ENCODE results near the gene ECE1.

The ECE1 gene

DNA sequence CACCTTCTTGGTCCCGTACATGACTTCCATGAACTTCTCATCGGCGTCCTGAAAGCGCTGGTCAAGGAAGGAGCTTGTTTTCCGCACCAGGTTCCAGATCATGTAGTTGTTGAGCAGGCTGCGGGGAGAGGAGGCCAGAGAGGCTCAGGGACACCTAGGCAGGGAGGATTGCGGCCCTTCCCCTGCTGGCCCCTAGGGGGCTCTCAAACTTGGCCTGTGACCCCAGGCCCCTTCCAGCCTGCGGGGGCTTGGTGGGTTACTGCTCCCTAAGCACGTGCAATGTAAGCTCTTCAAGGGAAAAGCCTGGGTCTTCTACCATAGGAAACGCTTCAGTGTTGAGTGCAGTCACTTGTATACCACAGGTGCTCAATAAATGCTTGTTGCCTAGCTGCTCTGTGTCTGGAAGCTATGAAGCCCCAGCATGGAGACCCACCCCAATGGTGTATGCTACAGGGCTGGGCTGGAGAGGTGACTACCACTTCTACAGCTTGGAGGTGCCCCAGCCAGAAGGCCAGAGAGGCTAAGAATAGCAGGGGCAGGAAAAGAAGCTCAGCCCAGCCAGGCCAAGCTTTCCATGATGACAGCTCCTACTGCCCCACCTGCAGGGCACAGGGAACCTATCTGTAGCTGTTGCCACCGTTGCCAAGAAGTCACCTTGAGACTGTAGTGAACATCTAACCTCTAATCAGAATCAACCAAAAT is 45.1 kb downstream of the ECE1 start:
- in situ Hi-C loops (cut with MboI; ENCODE audit: low pct_unique_long_range_greater_than_20kb, low sequenced_read_pairs, unreplicated experiment), result no loop called here
- DNase-seq (ENCODE audit: low spot score), result no peak
- TF ChIP-seq, protein P1, sequence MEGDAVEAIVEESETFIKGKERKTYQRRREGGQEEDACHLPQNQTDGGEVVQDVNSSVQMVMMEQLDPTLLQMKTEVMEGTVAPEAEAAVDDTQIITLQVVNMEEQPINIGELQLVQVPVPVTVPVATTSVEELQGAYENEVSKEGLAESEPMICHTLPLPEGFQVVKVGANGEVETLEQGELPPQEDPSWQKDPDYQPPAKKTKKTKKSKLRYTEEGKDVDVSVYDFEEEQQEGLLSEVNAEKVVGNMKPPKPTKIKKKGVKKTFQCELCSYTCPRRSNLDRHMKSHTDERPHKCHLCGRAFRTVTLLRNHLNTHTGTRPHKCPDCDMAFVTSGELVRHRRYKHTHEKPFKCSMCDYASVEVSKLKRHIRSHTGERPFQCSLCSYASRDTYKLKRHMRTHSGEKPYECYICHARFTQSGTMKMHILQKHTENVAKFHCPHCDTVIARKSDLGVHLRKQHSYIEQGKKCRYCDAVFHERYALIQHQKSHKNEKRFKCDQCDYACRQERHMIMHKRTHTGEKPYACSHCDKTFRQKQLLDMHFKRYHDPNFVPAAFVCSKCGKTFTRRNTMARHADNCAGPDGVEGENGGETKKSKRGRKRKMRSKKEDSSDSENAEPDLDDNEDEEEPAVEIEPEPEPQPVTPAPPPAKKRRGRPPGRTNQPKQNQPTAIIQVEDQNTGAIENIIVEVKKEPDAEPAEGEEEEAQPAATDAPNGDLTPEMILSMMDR (IDR thresholded peaks at IDR 0.05; ENCODE audit: extremely low read depth, insufficient read depth, missing control alignments), result peak; percentile 45

DNA sequence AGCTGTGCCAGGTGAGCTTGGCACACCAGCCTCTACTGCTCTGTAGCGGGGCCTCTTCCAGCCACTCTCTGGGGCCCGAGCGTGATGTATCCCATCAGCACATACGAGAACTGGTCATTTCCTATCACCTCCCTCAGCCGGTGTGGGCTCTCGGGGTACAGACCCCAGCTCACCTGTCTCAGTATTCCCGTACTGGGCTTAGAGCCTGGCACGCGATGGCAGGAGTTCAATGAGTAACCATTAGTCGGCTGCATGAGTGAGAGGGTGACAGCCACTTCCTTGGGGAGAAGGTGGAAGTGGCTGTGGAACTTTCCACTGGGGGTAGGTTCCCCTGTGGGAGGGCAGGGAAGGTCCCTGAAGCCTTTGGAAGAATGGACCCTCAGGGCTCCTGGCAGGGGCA is 46.1 kb downstream of the ECE1 start:
- in situ Hi-C loops (cut with MboI; ENCODE audit: low pct_unique_long_range_greater_than_20kb, low sequenced_read_pairs, unreplicated experiment), result no loop called here
- TF ChIP-seq, protein P1 (IDR thresholded peaks at IDR 0.05; ENCODE audit: extremely low read depth, insufficient read depth, missing control alignments), result no peak
- no peak for DNase-seq (ENCODE audit: low spot score)

DNA sequence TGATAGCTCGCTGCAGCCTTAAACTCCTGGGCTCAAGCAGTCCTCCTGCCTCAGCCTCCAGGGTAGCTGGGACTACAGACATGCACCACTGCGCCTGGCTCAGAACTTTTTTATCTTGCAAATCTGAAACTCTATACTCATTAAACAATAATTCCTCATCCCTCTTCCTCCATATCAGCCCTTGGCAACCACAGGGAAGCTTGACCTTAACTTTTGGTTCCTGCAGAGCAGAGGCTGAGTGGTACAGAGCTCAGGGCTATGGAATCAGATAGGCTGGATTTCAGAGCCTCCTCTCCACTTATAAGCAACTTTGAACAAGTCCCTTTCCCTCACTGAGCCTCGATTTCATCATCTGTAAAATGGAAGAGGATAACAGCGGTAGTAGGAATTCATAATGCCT is 47.4 kb downstream of the ECE1 start:
- no peak for DNase-seq (ENCODE audit: low spot score)
- TF ChIP-seq, protein P1 (IDR thresholded peaks at IDR 0.05; ENCODE audit: extremely low read depth, insufficient read depth, missing control alignments), result no peak
- in situ Hi-C loops (cut with MboI; ENCODE audit: low pct_unique_long_range_greater_than_20kb, low sequenced_read_pairs, unreplicated experiment), result no loop called here

DNA sequence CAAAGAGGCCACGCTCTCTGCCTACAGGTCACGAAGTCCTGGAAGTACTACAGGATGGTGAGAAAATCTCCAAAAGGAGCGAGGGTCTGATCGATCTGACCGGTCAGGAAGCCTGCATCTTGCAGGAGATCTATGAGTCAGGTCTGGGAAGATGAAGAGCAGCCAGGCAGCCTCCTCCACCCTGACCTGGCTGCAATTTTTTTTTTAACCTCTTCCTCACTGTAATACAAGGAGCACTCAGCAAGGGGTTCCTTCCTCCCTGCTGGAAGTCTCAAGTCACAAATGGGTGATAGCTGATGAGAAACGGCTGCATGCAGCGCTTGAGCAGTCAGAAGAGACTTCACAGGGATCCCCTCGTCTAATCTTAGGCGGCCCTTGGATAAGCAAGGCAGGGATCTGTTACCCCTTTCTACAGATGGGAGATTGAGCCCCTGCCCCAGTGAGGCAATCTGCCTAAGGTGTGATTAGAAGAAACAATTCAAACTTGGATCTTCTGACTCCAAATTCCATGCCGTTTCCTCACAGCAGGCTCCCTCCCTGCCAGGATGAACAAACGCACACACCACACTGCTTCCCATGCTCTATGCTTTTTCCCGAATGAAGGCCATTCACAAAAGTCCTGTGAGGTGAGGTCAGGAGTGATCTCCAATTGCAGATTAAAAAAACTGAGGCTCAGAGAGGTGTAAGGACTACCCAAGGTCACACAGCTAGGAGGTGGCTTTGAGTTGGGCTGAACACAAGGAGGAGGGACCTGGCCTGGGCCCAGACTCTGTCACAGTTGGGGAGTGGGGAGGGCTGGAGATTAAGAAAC is 48.3 kb downstream of the ECE1 start:
- TF ChIP-seq, protein P1 (IDR thresholded peaks at IDR 0.05; ENCODE audit: extremely low read depth, insufficient read depth, missing control alignments), result no peak
- no peak for DNase-seq (ENCODE audit: low spot score)
- in situ Hi-C loops (cut with MboI; ENCODE audit: low pct_unique_long_range_greater_than_20kb, low sequenced_read_pairs, unreplicated experiment), result no loop called here

DNA sequence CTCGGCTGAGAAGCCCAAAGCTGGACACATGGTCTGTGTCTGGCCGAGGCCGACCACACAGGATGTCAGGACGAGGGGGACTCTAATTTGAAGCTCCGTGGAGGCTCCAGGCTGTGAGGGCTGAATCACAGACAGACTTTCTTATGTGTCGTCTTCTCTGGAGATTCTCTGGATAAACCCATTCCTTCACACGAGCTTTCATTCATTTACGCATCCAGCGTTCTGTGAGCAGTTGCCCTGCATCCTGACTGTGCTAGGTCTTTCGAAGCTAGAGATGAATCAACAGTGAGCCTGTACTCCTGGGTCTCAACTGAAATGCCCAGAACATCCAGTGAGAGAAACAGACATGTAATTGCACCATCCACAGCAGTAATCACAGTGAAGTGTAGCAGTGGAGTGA is 49.6 kb downstream of the ECE1 start:
- no peak for DNase-seq (ENCODE audit: low spot score)
- in situ Hi-C loops (cut with MboI; ENCODE audit: low pct_unique_long_range_greater_than_20kb, low sequenced_read_pairs, unreplicated experiment), result no loop called here
- TF ChIP-seq, protein P1 (IDR thresholded peaks at IDR 0.05; ENCODE audit: extremely low read depth, insufficient read depth, missing control alignments), result no peak

DNA sequence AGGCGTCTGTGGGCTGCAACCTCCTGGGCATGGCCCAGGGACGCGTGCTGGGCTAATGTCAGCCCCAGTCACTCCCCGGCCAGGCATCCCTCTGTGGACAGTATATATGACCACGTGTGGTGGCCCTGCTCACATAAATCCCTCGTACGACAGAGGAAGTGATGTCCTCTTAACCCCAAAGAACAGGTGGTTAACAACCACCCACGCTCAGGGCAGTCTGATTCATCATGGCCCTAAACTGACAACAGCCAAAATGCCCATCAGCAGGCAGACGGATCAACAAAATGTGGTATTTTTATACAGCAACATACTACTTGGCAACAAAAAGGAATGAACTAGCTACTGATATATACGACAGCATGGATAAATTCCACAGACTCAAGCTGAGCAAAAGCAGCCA is 51.0 kb downstream of the ECE1 start:
- TF ChIP-seq, protein P1 (IDR thresholded peaks at IDR 0.05; ENCODE audit: extremely low read depth, insufficient read depth, missing control alignments), result no peak
- in situ Hi-C loops (cut with MboI; ENCODE audit: low pct_unique_long_range_greater_than_20kb, low sequenced_read_pairs, unreplicated experiment), result no loop called here
- DNase-seq (ENCODE audit: low spot score), result peak; percentile 51

All from GM13977 (cell line).